ENCODE measurements around the gene PDK2. TPM values are rescaled to one million over a fixed set of nuclear protein-coding genes. Genes with fewer than 3 reads are reported as not detected.

PDK2 gene
- total and polyA plus RNA-seq, 9 of the 15 experiments (the other 6 are each of a cell fraction or from before 2014, with no cell fraction given) = 0.03 to 2.5 (median 1.4) TPM

DNA sequence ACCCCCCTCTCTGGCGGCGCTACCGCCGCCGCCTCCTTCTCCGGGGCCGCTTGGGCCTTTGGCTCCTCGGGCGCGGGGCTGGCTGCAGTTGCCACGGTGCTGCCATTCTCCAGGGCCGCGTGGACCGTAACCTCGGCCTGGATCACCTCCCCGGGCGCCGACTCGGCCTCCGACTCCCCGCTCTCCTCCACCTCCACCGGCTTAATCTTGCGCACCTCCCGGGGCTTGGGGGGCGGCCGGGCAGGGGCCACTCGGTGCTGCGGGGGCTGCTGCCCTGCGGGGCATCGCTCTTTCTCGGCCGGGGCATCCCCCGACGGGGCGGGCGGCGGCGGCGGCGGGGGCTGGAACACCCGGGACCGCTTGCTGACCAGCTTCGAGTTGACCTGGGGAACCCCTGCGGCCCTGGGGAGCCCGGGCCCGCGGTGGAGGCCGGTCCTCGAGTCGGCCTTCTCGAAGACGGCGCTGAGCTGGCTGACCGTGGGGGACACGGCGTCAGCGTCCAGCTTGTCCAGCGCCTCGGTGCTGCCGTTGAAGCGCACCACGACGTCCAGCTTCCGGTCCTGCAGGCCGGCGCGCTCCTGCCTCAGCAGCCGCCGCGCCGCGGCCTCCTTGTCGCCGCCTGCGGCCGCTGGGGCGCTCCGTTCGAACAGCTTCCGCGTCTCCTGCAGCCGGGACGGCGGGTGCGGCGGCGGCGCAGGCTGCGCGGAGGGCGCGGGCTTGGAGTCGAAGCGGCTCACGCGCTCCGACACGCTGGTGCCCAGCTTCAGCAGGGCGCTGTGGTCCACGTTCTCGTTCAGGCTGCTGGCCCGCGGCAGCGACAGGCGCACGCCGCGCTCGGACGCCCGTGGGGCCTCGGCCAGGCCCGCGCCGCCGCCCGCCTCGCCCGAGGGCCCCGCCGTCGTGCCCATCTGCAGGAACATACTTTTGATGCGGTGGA, 54.5 kb downstream of the PDK2 start (continued):
- TF ChIP-seq, protein P1, sequence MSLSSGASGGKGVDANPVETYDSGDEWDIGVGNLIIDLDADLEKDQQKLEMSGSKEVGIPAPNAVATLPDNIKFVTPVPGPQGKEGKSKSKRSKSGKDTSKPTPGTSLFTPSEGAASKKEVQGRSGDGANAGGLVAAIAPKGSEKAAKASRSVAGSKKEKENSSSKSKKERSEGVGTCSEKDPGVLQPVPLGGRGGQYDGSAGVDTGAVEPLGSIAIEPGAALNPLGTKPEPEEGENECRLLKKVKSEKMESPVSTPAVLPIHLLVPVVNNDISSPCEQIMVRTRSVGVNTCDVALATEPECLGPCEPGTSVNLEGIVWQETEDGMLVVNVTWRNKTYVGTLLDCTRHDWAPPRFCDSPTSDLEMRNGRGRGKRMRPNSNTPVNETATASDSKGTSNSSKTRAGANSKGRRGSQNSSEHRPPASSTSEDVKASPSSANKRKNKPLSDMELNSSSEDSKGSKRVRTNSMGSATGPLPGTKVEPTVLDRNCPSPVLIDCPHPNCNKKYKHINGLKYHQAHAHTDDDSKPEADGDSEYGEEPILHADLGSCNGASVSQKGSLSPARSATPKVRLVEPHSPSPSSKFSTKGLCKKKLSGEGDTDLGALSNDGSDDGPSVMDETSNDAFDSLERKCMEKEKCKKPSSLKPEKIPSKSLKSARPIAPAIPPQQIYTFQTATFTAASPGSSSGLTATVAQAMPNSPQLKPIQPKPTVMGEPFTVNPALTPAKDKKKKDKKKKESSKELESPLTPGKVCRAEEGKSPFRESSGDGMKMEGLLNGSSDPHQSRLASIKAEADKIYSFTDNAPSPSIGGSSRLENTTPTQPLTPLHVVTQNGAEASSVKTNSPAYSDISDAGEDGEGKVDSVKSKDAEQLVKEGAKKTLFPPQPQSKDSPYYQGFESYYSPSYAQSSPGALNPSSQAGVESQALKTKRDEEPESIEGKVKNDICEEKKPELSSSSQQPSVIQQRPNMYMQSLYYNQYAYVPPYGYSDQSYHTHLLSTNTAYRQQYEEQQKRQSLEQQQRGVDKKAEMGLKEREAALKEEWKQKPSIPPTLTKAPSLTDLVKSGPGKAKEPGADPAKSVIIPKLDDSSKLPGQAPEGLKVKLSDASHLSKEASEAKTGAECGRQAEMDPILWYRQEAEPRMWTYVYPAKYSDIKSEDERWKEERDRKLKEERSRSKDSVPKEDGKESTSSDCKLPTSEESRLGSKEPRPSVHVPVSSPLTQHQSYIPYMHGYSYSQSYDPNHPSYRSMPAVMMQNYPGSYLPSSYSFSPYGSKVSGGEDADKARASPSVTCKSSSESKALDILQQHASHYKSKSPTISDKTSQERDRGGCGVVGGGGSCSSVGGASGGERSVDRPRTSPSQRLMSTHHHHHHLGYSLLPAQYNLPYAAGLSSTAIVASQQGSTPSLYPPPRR (CRISPR knock-in tag; IDR thresholded peaks at IDR 0.05; ENCODE audit: borderline replicate concordance) = no peak
- TF ChIP-seq, protein P2, sequence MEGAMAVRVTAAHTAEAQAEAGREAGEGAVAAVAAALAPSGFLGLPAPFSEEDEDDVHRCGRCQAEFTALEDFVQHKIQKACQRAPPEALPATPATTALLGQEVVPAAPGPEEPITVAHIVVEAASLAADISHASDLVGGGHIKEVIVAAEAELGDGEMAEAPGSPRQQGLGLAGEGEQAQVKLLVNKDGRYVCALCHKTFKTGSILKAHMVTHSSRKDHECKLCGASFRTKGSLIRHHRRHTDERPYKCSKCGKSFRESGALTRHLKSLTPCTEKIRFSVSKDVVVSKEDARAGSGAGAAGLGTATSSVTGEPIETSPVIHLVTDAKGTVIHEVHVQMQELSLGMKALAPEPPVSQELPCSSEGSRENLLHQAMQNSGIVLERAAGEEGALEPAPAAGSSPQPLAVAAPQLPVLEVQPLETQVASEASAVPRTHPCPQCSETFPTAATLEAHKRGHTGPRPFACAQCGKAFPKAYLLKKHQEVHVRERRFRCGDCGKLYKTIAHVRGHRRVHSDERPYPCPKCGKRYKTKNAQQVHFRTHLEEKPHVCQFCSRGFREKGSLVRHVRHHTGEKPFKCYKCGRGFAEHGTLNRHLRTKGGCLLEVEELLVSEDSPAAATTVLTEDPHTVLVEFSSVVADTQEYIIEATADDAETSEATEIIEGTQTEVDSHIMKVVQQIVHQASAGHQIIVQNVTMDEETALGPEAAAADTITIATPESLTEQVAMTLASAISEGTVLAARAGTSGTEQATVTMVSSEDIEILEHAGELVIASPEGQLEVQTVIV (CRISPR knock-in tag; IDR thresholded peaks at IDR 0.05; ENCODE audit: borderline replicate concordance) = no peak
- TF ChIP-seq FOXA1 (IDR thresholded peaks at IDR 0.05; ENCODE audit: borderline replicate concordance) (no peak), POLR2AphosphoS5 (IDR thresholded peaks at IDR 0.05; ENCODE audit: control insufficient read depth, insufficient read depth, low read depth, low read length) (no peak), MCM2 (IDR thresholded peaks at IDR 0.05; ENCODE audit: low read depth) (no peak), NELFE (IDR thresholded peaks at IDR 0.05; ENCODE audit: insufficient read depth, insufficient read length) (no peak), NFIX (CRISPR knock-in tag; IDR thresholded peaks at IDR 0.05; ENCODE audit: low read depth) (no peak), KLF1 (tag; IDR thresholded peaks at IDR 0.05) (peak; percentile 39; the same call in 1 of the 2 replicates), NFIC (IDR thresholded peaks at IDR 0.05) (peak; percentile 67)
- TF ChIP-seq, protein P3, sequence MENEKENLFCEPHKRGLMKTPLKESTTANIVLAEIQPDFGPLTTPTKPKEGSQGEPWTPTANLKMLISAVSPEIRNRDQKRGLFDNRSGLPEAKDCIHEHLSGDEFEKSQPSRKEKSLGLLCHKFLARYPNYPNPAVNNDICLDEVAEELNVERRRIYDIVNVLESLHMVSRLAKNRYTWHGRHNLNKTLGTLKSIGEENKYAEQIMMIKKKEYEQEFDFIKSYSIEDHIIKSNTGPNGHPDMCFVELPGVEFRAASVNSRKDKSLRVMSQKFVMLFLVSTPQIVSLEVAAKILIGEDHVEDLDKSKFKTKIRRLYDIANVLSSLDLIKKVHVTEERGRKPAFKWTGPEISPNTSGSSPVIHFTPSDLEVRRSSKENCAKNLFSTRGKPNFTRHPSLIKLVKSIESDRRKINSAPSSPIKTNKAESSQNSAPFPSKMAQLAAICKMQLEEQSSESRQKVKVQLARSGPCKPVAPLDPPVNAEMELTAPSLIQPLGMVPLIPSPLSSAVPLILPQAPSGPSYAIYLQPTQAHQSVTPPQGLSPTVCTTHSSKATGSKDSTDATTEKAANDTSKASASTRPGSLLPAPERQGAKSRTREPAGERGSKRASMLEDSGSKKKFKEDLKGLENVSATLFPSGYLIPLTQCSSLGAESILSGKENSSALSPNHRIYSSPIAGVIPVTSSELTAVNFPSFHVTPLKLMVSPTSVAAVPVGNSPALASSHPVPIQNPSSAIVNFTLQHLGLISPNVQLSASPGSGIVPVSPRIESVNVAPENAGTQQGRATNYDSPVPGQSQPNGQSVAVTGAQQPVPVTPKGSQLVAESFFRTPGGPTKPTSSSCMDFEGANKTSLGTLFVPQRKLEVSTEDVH (IDR thresholded peaks at IDR 0.05; ENCODE audit: low read depth, partially characterized antibody) = no peak
- TF ChIP-seq, protein P4, sequence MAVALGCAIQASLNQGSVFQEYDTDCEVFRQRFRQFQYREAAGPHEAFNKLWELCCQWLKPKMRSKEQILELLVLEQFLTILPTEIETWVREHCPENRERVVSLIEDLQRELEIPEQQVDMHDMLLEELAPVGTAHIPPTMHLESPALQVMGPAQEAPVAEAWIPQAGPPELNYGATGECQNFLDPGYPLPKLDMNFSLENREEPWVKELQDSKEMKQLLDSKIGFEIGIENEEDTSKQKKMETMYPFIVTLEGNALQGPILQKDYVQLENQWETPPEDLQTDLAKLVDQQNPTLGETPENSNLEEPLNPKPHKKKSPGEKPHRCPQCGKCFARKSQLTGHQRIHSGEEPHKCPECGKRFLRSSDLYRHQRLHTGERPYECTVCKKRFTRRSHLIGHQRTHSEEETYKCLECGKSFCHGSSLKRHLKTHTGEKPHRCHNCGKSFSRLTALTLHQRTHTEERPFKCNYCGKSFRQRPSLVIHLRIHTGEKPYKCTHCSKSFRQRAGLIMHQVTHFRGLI (CRISPR knock-in tag; IDR thresholded peaks at IDR 0.05) = no peak
- TF ChIP-seq, protein P5, sequence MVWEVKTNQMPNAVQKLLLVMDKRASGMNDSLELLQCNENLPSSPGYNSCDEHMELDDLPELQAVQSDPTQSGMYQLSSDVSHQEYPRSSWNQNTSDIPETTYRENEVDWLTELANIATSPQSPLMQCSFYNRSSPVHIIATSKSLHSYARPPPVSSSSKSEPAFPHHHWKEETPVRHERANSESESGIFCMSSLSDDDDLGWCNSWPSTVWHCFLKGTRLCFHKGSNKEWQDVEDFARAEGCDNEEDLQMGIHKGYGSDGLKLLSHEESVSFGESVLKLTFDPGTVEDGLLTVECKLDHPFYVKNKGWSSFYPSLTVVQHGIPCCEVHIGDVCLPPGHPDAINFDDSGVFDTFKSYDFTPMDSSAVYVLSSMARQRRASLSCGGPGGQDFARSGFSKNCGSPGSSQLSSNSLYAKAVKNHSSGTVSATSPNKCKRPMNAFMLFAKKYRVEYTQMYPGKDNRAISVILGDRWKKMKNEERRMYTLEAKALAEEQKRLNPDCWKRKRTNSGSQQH (CRISPR knock-in tag; IDR thresholded peaks at IDR 0.05) = no peak

Data from K562 (cell line).